Neural crest cell (in vitro differentiated cells): ENCODE results near the gene HACD2. TPM values are rescaled to one million over a fixed set of nuclear protein-coding genes. Genes with fewer than 3 reads are reported as not detected.

Experiments used
- DNase-seq: peaks from one replicate; pipeline ENCODE4 v3.0.0; 2021; ENCODE audit warnings: low read depth, mixed read lengths, low spot score
- H3K27ac Mint-ChIP-seq: one replicate; pipeline ENCODE4 v1.8.0; 2021; ENCODE audit warnings: mild to moderate bottlenecking, mixed read lengths; ENCODE audit not compliant: unreplicated experiment
- H3K27me3 Mint-ChIP-seq: 2 replicates; pipeline ENCODE4 v1.8.0; 2021; ENCODE audit warnings: low read depth, mild to moderate bottlenecking, mixed read lengths
- H3K36me3 Mint-ChIP-seq: 2 replicates; pipeline ENCODE4 v1.8.0; 2021; ENCODE audit warnings: low read depth, mild to moderate bottlenecking, mixed read lengths
- H3K4me1 Mint-ChIP-seq: 2 replicates; pipeline ENCODE4 v1.8.0; 2021; ENCODE audit warnings: mixed read lengths
- H3K4me3 Mint-ChIP-seq: one replicate; pipeline ENCODE4 v1.8.0; 2021; ENCODE audit warnings: mild to moderate bottlenecking, mixed read lengths
- H3K9me3 Mint-ChIP-seq: 2 replicates; pipeline ENCODE4 v1.8.0; 2021; ENCODE audit warnings: mixed read lengths
- total RNA-seq: library from RNA; stranded (reverse); gene quantifications from 2 replicates; pipeline ENCODE4 v1.2.1, GENCODE V29; 2021
- TF ChIP-seq, protein P1 (sequence below): fragments of 200-600 bp; sonication (generic); conservative IDR thresholded peaks from 2 replicates; pipeline ENCODE4 v1.5.0; 2021; ENCODE audit warnings: antibody characterized with exemption, mild to moderate bottlenecking

The HACD2 gene
- total RNA-seq, 1 donor from 2014 or later, result 26.5 TPM

DNA sequence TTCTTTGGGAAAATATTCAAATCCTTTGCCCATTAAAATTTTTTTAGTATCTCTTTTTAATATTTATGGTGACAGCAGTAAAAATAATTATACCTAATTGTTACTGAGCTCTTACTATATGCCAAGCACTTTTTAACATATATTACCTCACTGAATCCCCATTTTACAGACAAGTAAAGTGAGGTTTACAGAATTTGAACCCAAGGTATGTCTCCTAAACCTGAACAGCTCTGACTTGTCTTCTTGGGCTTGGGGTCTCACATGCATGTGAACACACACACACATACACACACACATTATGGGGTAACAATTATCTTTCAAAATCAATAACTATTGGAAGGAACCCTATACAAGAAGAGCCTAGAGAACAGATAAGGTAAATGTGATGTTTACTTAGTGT is 73.8 kb downstream of the HACD2 start:
- no peaks in the 10 kb centered on the region for H3K27me3 Mint-ChIP-seq
- TF ChIP-seq, protein P1, sequence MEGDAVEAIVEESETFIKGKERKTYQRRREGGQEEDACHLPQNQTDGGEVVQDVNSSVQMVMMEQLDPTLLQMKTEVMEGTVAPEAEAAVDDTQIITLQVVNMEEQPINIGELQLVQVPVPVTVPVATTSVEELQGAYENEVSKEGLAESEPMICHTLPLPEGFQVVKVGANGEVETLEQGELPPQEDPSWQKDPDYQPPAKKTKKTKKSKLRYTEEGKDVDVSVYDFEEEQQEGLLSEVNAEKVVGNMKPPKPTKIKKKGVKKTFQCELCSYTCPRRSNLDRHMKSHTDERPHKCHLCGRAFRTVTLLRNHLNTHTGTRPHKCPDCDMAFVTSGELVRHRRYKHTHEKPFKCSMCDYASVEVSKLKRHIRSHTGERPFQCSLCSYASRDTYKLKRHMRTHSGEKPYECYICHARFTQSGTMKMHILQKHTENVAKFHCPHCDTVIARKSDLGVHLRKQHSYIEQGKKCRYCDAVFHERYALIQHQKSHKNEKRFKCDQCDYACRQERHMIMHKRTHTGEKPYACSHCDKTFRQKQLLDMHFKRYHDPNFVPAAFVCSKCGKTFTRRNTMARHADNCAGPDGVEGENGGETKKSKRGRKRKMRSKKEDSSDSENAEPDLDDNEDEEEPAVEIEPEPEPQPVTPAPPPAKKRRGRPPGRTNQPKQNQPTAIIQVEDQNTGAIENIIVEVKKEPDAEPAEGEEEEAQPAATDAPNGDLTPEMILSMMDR, result no peak
- no peak for DNase-seq

GRCh38 chr3:123508178-123508577 is 76.7 kb downstream of the HACD2 start:
- no peaks in the 10 kb centered on the region for H3K27me3 Mint-ChIP-seq
- H3K4me3 Mint-ChIP-seq, result no peak overlapping the region
- no peak overlapping the region for H3K27ac Mint-ChIP-seq
- H3K36me3 Mint-ChIP-seq, result peaks cover 16% of the 10 kb centered on the region
- DNase-seq, result no peak
- H3K9me3 Mint-ChIP-seq, result peaks cover 2% of the 10 kb centered on the region
- no peaks in the 10 kb centered on the region for H3K4me1 Mint-ChIP-seq
- TF ChIP-seq, protein P1, result no peak

More for the DNA sequence above, 73.8 kb downstream of the HACD2 start:
- peaks cover 20% of the 10 kb centered on the region for H3K36me3 Mint-ChIP-seq
- no peak overlapping the region for H3K4me3 Mint-ChIP-seq
- H3K9me3 Mint-ChIP-seq, result peaks cover 2% of the 10 kb centered on the region
- no peak overlapping the region for H3K27ac Mint-ChIP-seq
- H3K4me1 Mint-ChIP-seq, result no peaks in the 10 kb centered on the region

DNA sequence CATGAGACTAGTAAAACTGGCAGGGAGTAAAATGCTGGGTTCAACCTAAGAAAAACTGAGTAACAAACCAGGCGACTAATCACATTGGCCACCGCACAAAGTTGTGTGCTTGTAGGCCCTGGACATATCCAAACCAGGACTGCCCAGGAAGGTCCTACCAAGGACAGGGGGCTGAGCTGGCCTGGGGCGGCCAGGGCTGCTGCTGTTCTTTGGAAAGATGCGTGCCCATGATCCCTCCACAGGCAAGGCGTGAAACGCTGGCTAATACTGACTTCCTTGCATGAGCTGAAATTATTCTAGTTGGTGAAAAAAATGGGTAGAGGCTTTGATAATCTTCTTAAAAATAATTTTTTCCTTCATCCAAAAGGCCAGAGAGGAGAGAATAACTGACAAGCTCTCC is 79.0 kb downstream of the HACD2 start:
- TF ChIP-seq, protein P1, result no peak
- no peaks in the 10 kb centered on the region for H3K9me3 Mint-ChIP-seq

GRCh38 chr3:123503203-123503602 is 81.7 kb downstream of the HACD2 start:
- Mint-ChIP-seq H3K27me3 (no peaks in the 10 kb centered on the region), H3K36me3 (peaks cover 4% of the 10 kb centered on the region), H3K4me1 (peaks cover 4% of the 10 kb centered on the region), H3K27ac (no peak overlapping the region), H3K4me3 (no peak overlapping the region), H3K9me3 (no peaks in the 10 kb centered on the region)
- TF ChIP-seq, protein P1, result no peak
- DNase-seq, result no peak

More for the DNA sequence above, 79.0 kb downstream of the HACD2 start:
- Mint-ChIP-seq H3K27me3 (no peaks in the 10 kb centered on the region), H3K36me3 (peaks cover 7% of the 10 kb centered on the region), H3K27ac (no peak overlapping the region), H3K4me3 (no peak overlapping the region), H3K4me1 (peaks cover 4% of the 10 kb centered on the region)
- DNase-seq, result no peak

DNA sequence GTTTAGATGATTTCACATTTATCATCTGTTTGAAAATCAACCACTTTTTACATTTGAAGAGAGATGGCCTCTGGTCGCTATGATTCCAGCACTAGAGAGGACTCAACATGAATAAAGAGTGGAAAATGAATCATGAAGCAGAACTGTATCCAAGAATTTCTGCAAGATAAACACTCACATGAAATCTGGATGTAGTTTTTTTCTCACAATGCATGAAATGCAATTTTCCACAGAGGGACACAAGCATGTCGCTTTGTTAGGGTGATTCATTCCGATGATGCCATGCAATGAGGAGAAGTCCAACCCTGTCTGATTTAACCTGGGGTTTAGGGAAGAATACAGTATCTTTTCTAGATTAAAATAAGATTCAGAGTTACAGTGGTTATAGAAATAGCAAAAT is 85.5 kb downstream of the HACD2 start:
- Mint-ChIP-seq H3K4me1 (peaks cover 4% of the 10 kb centered on the region), H3K27ac (no peak overlapping the region), H3K4me3 (no peak overlapping the region), H3K27me3 (no peaks in the 10 kb centered on the region), H3K36me3 (peaks cover 4% of the 10 kb centered on the region), H3K9me3 (no peaks in the 10 kb centered on the region)
- no peak for DNase-seq
- TF ChIP-seq, protein P1, result no peak

DNA sequence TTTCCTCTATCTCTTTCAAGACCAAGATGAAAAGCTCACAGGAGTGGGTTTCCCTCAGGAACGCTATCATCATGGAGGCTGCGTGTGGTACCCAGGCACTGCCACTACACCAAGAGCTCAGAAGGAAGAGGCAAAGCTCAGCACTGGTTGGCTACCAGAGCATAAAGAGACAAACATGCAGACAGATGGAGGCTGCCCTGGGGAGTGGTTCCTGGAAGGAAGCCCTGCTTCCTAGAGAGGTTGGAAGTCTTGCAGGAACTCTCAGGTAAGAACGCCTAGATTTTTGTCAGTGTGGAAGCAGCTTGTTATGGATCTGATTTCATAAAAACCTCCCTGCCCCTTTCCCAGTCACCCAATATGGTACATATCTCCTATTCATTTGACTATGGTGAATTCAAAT is 86.1 kb downstream of the HACD2 start:
- Mint-ChIP-seq H3K36me3 (peaks cover 4% of the 10 kb centered on the region), H3K4me3 (no peak overlapping the region), H3K9me3 (no peaks in the 10 kb centered on the region), H3K27me3 (no peaks in the 10 kb centered on the region), H3K27ac (no peak overlapping the region), H3K4me1 (peaks cover 4% of the 10 kb centered on the region)
- DNase-seq, result no peak
- TF ChIP-seq, protein P1, result no peak
